MM.1S (cell line): Measurements from ENCODE around the gene GPR62.

Experiments
- DNase-seq: peaks from one replicate; pipeline ENCODE4 v3.0.0-alpha.2; 2015
- H2AFZ ChIP-seq: fragments of 300-600 bp; sonication (generic); 2 replicates; pipeline ENCODE4 v1.6.0; 2016; ENCODE audit warnings: antibody characterized with exemption, low read length
- H3F3A ChIP-seq: fragments of 300-600 bp; sonication (generic); 2 replicates; pipeline ENCODE4 v1.6.1; 2016; ENCODE audit warnings: mild to moderate bottlenecking, antibody characterized with exemption, low read length, moderate library complexity, mixed read lengths; ENCODE audit not compliant: insufficient read depth
- H3K27ac ChIP-seq: fragments of 300-600 bp; sonication (generic); 2 replicates; pipeline ENCODE4 v1.5.1; 2016; ENCODE audit warnings: mild to moderate bottlenecking, low read length
- H3K27me3 ChIP-seq: fragments of 300-600 bp; sonication (generic); replicated peaks from 2 replicates; pipeline ENCODE4 v1.6.0; 2016; ENCODE audit warnings: low read length; ENCODE audit not compliant: insufficient read depth
- H3K36me3 ChIP-seq: fragments of 300-600 bp; sonication (generic); replicated peaks from 2 replicates; pipeline ENCODE4 v1.6.1; 2016; ENCODE audit warnings: mild to moderate bottlenecking, low read length, mixed read lengths; ENCODE audit not compliant: insufficient read depth
- H3K4me1 ChIP-seq: fragments of 300-600 bp; sonication (generic); 2 replicates; pipeline ENCODE4 v1.6.1; 2016; ENCODE audit warnings: low read length, mixed read lengths
- H3K4me2 ChIP-seq: fragments of 300-600 bp; sonication (generic); 2 replicates; pipeline ENCODE4 v1.6.0; 2016; ENCODE audit warnings: low read depth, low read length
- H3K4me3 ChIP-seq: fragments of 300-600 bp; sonication (generic); 2 replicates; pipeline ENCODE4 v1.5.1; 2016; ENCODE audit warnings: low read length, mixed read lengths
- H3K79me2 ChIP-seq: fragments of 300-600 bp; sonication (generic); 2 replicates; pipeline ENCODE4 v1.6.1; 2016; ENCODE audit warnings: mixed run types, low read length, mixed read lengths
- H3K9ac ChIP-seq: fragments of 300-600 bp; sonication (generic); 2 replicates; pipeline ENCODE4 v1.6.1; 2016; ENCODE audit warnings: low read length, mixed read lengths
- H3K9me2 ChIP-seq: fragments of 300-600 bp; sonication (generic); replicated peaks from 2 replicates; pipeline ENCODE4 v1.6.1; 2016; ENCODE audit warnings: mild to moderate bottlenecking, low read length, mixed read lengths; ENCODE audit not compliant: insufficient read depth
- H3K9me3 ChIP-seq: fragments of 300-600 bp; sonication (generic); replicated peaks from 2 replicates; pipeline ENCODE4 v1.6.1; 2016; ENCODE audit warnings: mild to moderate bottlenecking, low read length, mixed read lengths; ENCODE audit not compliant: insufficient read depth
- H4K20me1 ChIP-seq: fragments of 300-600 bp; sonication (generic); 2 replicates; pipeline ENCODE4 v1.6.1; 2016; ENCODE audit warnings: mild to moderate bottlenecking, low read length, moderate library complexity, mixed read lengths; ENCODE audit not compliant: insufficient read depth
- CTCF ChIP-seq: fragments of 300-600 bp; sonication (generic); IDR thresholded peaks from 2 replicates; pipeline ENCODE4 v1.5.1; 2016; ENCODE audit warnings: antibody characterized with exemption, low read length, mixed read lengths
- EZH2 ChIP-seq: fragments of 300-600 bp; sonication (generic); optimal IDR thresholded peaks from 2 replicates; pipeline ENCODE3; 2017; ENCODE audit warnings: low read depth, mild to moderate bottlenecking, antibody characterized with exemption, low read length, mixed read lengths
- EZH2phosphoT487 ChIP-seq: fragments of 300-600 bp; sonication (generic); IDR thresholded peaks from 2 replicates; pipeline ENCODE4 v1.6.1; 2018; ENCODE audit warnings: antibody characterized with exemption, low read length

GPR62 gene

GRCh38 chr3:51998774-51999173 lies 43.6 kb downstream of the GPR62 start:
- Histone ChIP-seq H3K9ac (no peak overlapping the region), H3K9me3 (no peaks in the 10 kb centered on the region), H3K27me3 (peaks cover 12% of the 10 kb centered on the region; the same call in 1 of the 2 replicates), H3K79me2 (peaks cover 19% of the 10 kb centered on the region), H4K20me1 (no peaks in the 10 kb centered on the region), H3K9me2 (no peaks in the 10 kb centered on the region), H2AFZ (no peak overlapping the region), H3K27ac (no peak overlapping the region), H3K4me1 (peaks cover 8% of the 10 kb centered on the region), H3K4me2 (no peak overlapping the region), H3K36me3 (peaks cover 10% of the 10 kb centered on the region; the same call in 1 of the 2 replicates), H3K4me3 (no peak overlapping the region), H3F3A (peaks cover 16% of the 10 kb centered on the region)
- DNase-seq = no peak
- TF ChIP-seq CTCF = no peak
- TF ChIP-seq EZH2 = no peak
- TF ChIP-seq EZH2phosphoT487 = no peak

GRCh38 chr3:51999846-52000245 lies 44.7 kb downstream of the GPR62 start:
- H3K9ac ChIP-seq = no peak overlapping the region

GRCh38 chr3:52001443-52001974 lies 46.3 kb downstream of the GPR62 start:
- Histone ChIP-seq H3F3A (no peaks in the 10 kb centered on the region), H2AFZ (peak overlapping the region; percentile 40), H4K20me1 (no peaks in the 10 kb centered on the region), H3K9ac (no peak overlapping the region), H3K36me3 (no peaks in the 10 kb centered on the region), H3K4me3 (no peak overlapping the region; the same call in 1 of the 2 replicates), H3K9me2 (no peaks in the 10 kb centered on the region), H3K79me2 (no peaks in the 10 kb centered on the region), H3K4me1 (no peaks in the 10 kb centered on the region), H3K27me3 (peaks cover 12% of the 10 kb centered on the region; the same call in 1 of the 2 replicates), H3K9me3 (no peaks in the 10 kb centered on the region), H3K27ac (no peak overlapping the region), H3K4me2 (peak overlapping the region; percentile 59)
- peak; percentile 78 for DNase-seq
- TF ChIP-seq EZH2 = no peak
- TF ChIP-seq CTCF = peak; percentile 99

More at GRCh38 chr3:51999846-52000245, 44.7 kb downstream of the GPR62 start:
- no peaks in the 10 kb centered on the region for H4K20me1 ChIP-seq
- no peak overlapping the region for H3K4me3 ChIP-seq
- H3K79me2 ChIP-seq = peaks cover 9% of the 10 kb centered on the region
- H3K9me3 ChIP-seq = no peaks in the 10 kb centered on the region
- no peak for DNase-seq
- no peak overlapping the region for H2AFZ ChIP-seq
- H3K4me1 ChIP-seq = 0 out of 2 replicates have a peak, but pooled peaks cover under 1% of the 10 kb centered on the region
- H3K27me3 ChIP-seq = peaks cover 12% of the 10 kb centered on the region; the same call in 1 of the 2 replicates
- H3K27ac ChIP-seq = no peak overlapping the region
- no peaks in the 10 kb centered on the region for H3K9me2 ChIP-seq
- H3F3A ChIP-seq = peaks cover 6% of the 10 kb centered on the region
- H3K4me2 ChIP-seq = no peak overlapping the region
- H3K36me3 ChIP-seq = 0 out of 2 replicates have a peak, but pooled peaks cover under 1% of the 10 kb centered on the region
- TF ChIP-seq EZH2 (no peak), EZH2phosphoT487 (no peak), CTCF (no peak)
